HCT116 (cell line): Measurements from ENCODE around the gene RXYLT1. TPM values are rescaled to one million over a fixed set of nuclear protein-coding genes. Genes with fewer than 3 reads are reported as not detected.

Experiments used
- ATAC-seq: fragments of 200-7000 bp; cut with Tn5 transposase; 2 replicates; pipeline ENCODE4 v1.9.1; 2020; ENCODE audit warnings: mild to moderate bottlenecking, moderate library complexity
- BruUV-seq: library from RNA; stranded (reverse); fragments of 400-500 nt; replicated peaks from 2 replicates; lab custom pipeline; 2021; lab: Mats Ljungman, UMichigan
- CTCF ChIA-PET: fragments of 300-600 bp; sonication (Branson Sonifier 250); formaldehyde crosslinking; loops from one replicate; lab custom pipeline; 2021; ENCODE audit warnings: antibody characterized with exemption; lab: Charles Lee
- POLR2A ChIA-PET: fragments of 300-600, 350-600 bp; sonication (Branson Sonifier 250); formaldehyde crosslinking; loops from one replicate; lab custom pipeline; 2021; ENCODE audit warnings: antibody characterized with exemption; lab: Charles Lee
- RAD21 ChIA-PET, 2 experiments: fragments of 300-600 bp; sonication (Branson Sonifier 250); formaldehyde crosslinking; loops; one replicate each; lab custom pipeline; 2023; ENCODE audit warnings: low total read pairs in 2 of 2; ENCODE audit not compliant: uncharacterized antibody in 2 of 2, unreplicated experiment in 2 of 2, low non-redundant PET in 1 of 2; lab: Charles Lee
- DNase-seq: peaks from one replicate; pipeline ENCODE4 v3.0.0-alpha.2; 2010; ENCODE audit warnings: low read depth, low spot score
- H2AFZ ChIP-seq: fragments of 200-600 bp; shearing (Covaris generic), sonication (generic); 2 replicates; pipeline ENCODE4 v1.6.1; 2017; ENCODE audit warnings: low read depth, mixed run types, mixed read lengths, antibody characterized with exemption, low read length; ENCODE audit not compliant: poor library complexity, severe bottlenecking
- H3K27ac ChIP-seq: 2 replicates; pipeline ENCODE4 v1.5.1; 2012; ENCODE audit warnings: low read depth, low read length
- H3K27me3 ChIP-seq: fragments of 200-600 bp; sonication (generic); 2 replicates; pipeline ENCODE4 v1.6.1; 2016; ENCODE audit warnings: mixed run types, low read length, mixed read lengths; ENCODE audit not compliant: insufficient read depth
- H3K36me3 ChIP-seq, 2 experiments: fragments of 200-500 bp in 1 of 2; fragments of 200-600 bp in 1 of 2; sonication (Bioruptor generic) in 1 of 2; sonication (generic) in 1 of 2; 2 replicates each; pipeline versions ENCODE4 v1.5.1 to v1.6.1; 2014 to 2016; ENCODE audit warnings: low read length in 2 of 2, inconsistent platforms in 1 of 2, mixed read lengths in 1 of 2, mixed run types in 1 of 2; ENCODE audit not compliant: insufficient read depth in 2 of 2, control insufficient read depth in 1 of 2
- H3K4me1 ChIP-seq, 2 experiments: fragments of 200-600 bp in 1 of 2; sonication (generic) in 1 of 2; 2 replicates each; pipeline versions ENCODE4 v1.5.1 to v1.6.1; 2012 to 2017; ENCODE audit warnings: low read length in 2 of 2, inconsistent platforms in 1 of 2, mild to moderate bottlenecking in 1 of 2, mixed read lengths in 1 of 2, mixed run types in 1 of 2, moderate library complexity in 1 of 2; ENCODE audit not compliant: insufficient read depth in 2 of 2, control insufficient read depth in 1 of 2
- H3K4me2 ChIP-seq: fragments of 200-600 bp; sonication (generic); 2 replicates; pipeline ENCODE4 v1.6.1; 2017; ENCODE audit warnings: mixed run types, low read length, mixed read lengths
- H3K4me3 ChIP-seq, 2 experiments: fragments of 200-600 bp in 1 of 2; sonication (generic) in 1 of 2; replicated peaks in 1 of 2; 2 replicates each; pipeline ENCODE4 v1.5.1; 2011 to 2016; ENCODE audit warnings: low read length in 2 of 2, control low read depth in 1 of 2, low read depth in 1 of 2, mild to moderate bottlenecking in 1 of 2, mixed read lengths in 1 of 2, mixed run types in 1 of 2
- H3K79me2 ChIP-seq: fragments of 200-600 bp; sonication (generic); 2 replicates; pipeline ENCODE4 v1.6.1; 2017; ENCODE audit warnings: mild to moderate bottlenecking, mixed run types, low read length, moderate library complexity, mixed read lengths; ENCODE audit not compliant: insufficient read depth
- H3K9ac ChIP-seq: fragments of 200-600 bp; sonication (generic); 2 replicates; pipeline ENCODE4 v1.6.1; 2016; ENCODE audit warnings: low read length, mixed read lengths
- H3K9me2 ChIP-seq: fragments of 200-600 bp; sonication (generic), shearing (Covaris generic); 2 replicates; pipeline ENCODE4 v1.6.1; 2017; ENCODE audit warnings: mixed run types, mild to moderate bottlenecking, moderate library complexity; ENCODE audit not compliant: insufficient read depth
- H3K9me3 ChIP-seq, 2 experiments: fragments of 200-500 bp in 1 of 2; fragments of 200-600 bp in 1 of 2; sonication (Bioruptor generic) in 1 of 2; sonication (generic) in 1 of 2; 2 replicates each; pipeline ENCODE4 v1.6.1; 2014 to 2017; ENCODE audit warnings: low read length in 2 of 2, mixed read lengths in 2 of 2, inconsistent platforms in 1 of 2, low read depth in 1 of 2, mild to moderate bottlenecking in 1 of 2, mixed run types in 1 of 2, moderate library complexity in 1 of 2; ENCODE audit not compliant: control insufficient read depth in 1 of 2, insufficient read depth in 1 of 2
- H4K20me1 ChIP-seq: fragments of 200-600 bp; sonication (generic), shearing (Covaris generic); 2 replicates; pipeline ENCODE4 v1.6.1; 2017; ENCODE audit warnings: mixed run types, mild to moderate bottlenecking, moderate library complexity; ENCODE audit not compliant: insufficient read depth
- ATF3 ChIP-seq: IDR thresholded peaks from 2 replicates; pipeline ENCODE4 v1.6.1; 2012
- CBX3 ChIP-seq: IDR thresholded peaks from 2 replicates; pipeline ENCODE4 v1.6.1; 2012; ENCODE audit warnings: low read depth
- CEBPB ChIP-seq: IDR thresholded peaks from 2 replicates; pipeline ENCODE4 v1.6.1; 2012; ENCODE audit warnings: low read depth
- ELF1 ChIP-seq: IDR thresholded peaks from 2 replicates; pipeline ENCODE4 v1.6.1; 2012; ENCODE audit warnings: low read depth, borderline replicate concordance
- EZH2 ChIP-seq: fragments of 200-600 bp; sonication (generic); IDR thresholded peaks from 2 replicates; pipeline ENCODE4 v1.6.1; 2017; ENCODE audit warnings: antibody characterized with exemption, mixed run types
- FOSL1 ChIP-seq: IDR thresholded peaks from 2 replicates; pipeline ENCODE4 v1.6.1; 2012; ENCODE audit warnings: low read depth
- JUND ChIP-seq: IDR thresholded peaks from 2 replicates; pipeline ENCODE4 v1.6.1; 2012
- POLR2A ChIP-seq: IDR thresholded peaks from 2 replicates; pipeline ENCODE4 v1.7.0; 2011; ENCODE audit warnings: borderline replicate concordance; ENCODE audit not compliant: insufficient read depth, insufficient read length; ENCODE audit errors: extremely low read depth
- POLR2AphosphoS5 ChIP-seq: IDR thresholded peaks from 2 replicates; pipeline ENCODE4 v1.6.1; 2011; ENCODE audit warnings: mild to moderate bottlenecking, low read depth, low read length, moderate library complexity
- RAD21 ChIP-seq: IDR thresholded peaks from 2 replicates; pipeline ENCODE4 v1.6.1; 2012; ENCODE audit warnings: low read depth, mild to moderate bottlenecking
- SP1 ChIP-seq: IDR thresholded peaks from 2 replicates; pipeline ENCODE4 v1.6.1; 2012; ENCODE audit warnings: low read depth
- SRF ChIP-seq: IDR thresholded peaks from 2 replicates; pipeline ENCODE4 v1.6.1; 2012; ENCODE audit warnings: low read depth
- TCF7L2 ChIP-seq: IDR thresholded peaks from 2 replicates; pipeline ENCODE4 v1.7.0; 2011; ENCODE audit warnings: borderline replicate concordance, inconsistent platforms; ENCODE audit not compliant: insufficient read depth, insufficient read length; ENCODE audit errors: extremely low read depth
- ZNF274 ChIP-seq: fragments of 200-500 bp; sonication (Bioruptor generic); IDR thresholded peaks from 2 replicates; pipeline ENCODE4 v1.6.1; 2014; ENCODE audit warnings: mild to moderate bottlenecking, low read depth, low read length, inconsistent platforms
- intact Hi-C: fragments of 100-400 bp; cut with micrococcal nuclease; formaldehyde crosslinking; loops from 2 replicates; pipeline ENCODE4 v1.10.0; 2022
- total RNA-seq: library from RNA; stranded (reverse); gene quantifications from one replicate; pipeline ENCODE4 v1.2.1, GENCODE V29; 2021; ENCODE audit not compliant: unreplicated experiment

Gene RXYLT1
- total RNA-seq, 1 experiment from 2014 or later: 23.0 TPM

- TF ChIP-seq FOSL1 (no peak), ATF3 (no peak), POLR2AphosphoS5 (no peak), ZNF274 (no peak), SRF (no peak), EZH2 (no peak), JUND (no peak), ELF1 (no peak), RAD21 (no peak), SP1 (no peak), POLR2A (no peak), CBX3 (no peak)
These were observed 31.6 kb downstream of the RXYLT1 start (continued) for GRCh38 chr12:63811334-63811733.

GRCh38 chr12:63811755-63812154 lies 32.0 kb downstream of the RXYLT1 start:
- RAD21 ChIA-PET: no interaction called here
- Histone ChIP-seq H2AFZ (no peak overlapping the region), H3K9me3 (no peaks in the 10 kb centered on the region), H3K4me1 (no peaks in the 10 kb centered on the region), H3K9ac (no peak overlapping the region), H3K27me3 (no peaks in the 10 kb centered on the region), H4K20me1 (no peaks in the 10 kb centered on the region), H3K36me3 (no peaks in the 10 kb centered on the region; a peak in 1 of 4 replicates), H3K9me2 (no peaks in the 10 kb centered on the region), H3K27ac (no peak overlapping the region), H3K4me2 (no peak overlapping the region), H3K79me2 (no peaks in the 10 kb centered on the region), H3K4me3 (no peak overlapping the region)
- BruUV-seq: no TSS peak
- intact Hi-C loops: no loop called here
- POLR2A ChIA-PET: interaction anchor here (0.6 kb wide), 1 partner anchor 70 kb away, joined by 3 read pairs; no protein-coding TSS in a partner anchor
- CTCF ChIA-PET: no interaction called here
- no peak for TF ChIP-seq ELF1
- no peak for TF ChIP-seq CEBPB
- no peak for TF ChIP-seq RAD21
- TF ChIP-seq TCF7L2: no peak
- no peak for TF ChIP-seq POLR2A
- TF ChIP-seq ATF3: no peak
- no peak for TF ChIP-seq SP1
- no peak for DNase-seq
- ATAC-seq: no peak
